SK-MEL-5 (cell line): ENCODE results near the gene ZNF521. TPM values are rescaled to one million over a fixed set of nuclear protein-coding genes. Genes with fewer than 3 reads are reported as not detected.
A peak's percentile ranks its signal among the peaks of the same experiment; 100 is the strongest.

Source experiments
- DNase-seq: peaks from one replicate; pipeline ENCODE4 v3.0.0-alpha.2; 2016; ENCODE audit warnings: low read depth, low spot score
- in situ Hi-C: cut with HindIII; loops from 2 replicates; pipeline ENCODE4 v1.10.0; 2016; ENCODE audit warnings: low sequenced_read_pairs, high pct_unique_total_duplicates, low pct_unique_long_range_greater_than_20kb
- total RNA-seq: library from RNA; depleted of rRNA; stranded (reverse); fragments of >200 nt; shearing (Covaris generic); gene quantifications from 2 replicates; pipeline ENCODE4 v1.2.3, GENCODE V29; 2014

ZNF521 gene
- total RNA-seq, 1 experiment from 2014 or later: 1.9 TPM

- DNase-seq: no peak
- in situ Hi-C loops: no loop called here
These were observed 6.7 kb downstream of the ZNF521 start for GRCh38 chr18:25345081-25345866.

DNA sequence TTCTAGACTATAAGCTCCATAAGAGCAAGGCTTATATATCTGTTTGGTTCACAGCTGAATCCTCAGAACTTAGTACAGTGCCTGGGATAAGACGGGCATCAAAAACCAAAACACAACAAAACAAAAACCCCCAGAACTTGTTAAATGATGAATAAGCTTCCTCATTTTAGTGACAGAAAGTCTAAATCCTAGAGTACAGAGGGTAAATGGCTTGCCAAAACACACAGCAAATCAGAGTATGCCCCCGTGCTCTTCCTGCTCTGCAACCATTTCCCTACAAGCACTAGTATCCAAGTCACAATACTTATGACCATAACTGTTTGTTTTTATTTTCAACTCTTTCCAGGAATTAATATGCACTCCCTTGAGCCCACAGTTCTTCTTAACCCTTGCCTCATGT lies 10.1 kb downstream of the ZNF521 start:
- in situ Hi-C loops: no loop called here
- DNase-seq: no peak

GRCh38 chr18:25340762-25341161 lies 11.2 kb downstream of the ZNF521 start:
- in situ Hi-C loops: no loop called here
- no peak for DNase-seq

DNA sequence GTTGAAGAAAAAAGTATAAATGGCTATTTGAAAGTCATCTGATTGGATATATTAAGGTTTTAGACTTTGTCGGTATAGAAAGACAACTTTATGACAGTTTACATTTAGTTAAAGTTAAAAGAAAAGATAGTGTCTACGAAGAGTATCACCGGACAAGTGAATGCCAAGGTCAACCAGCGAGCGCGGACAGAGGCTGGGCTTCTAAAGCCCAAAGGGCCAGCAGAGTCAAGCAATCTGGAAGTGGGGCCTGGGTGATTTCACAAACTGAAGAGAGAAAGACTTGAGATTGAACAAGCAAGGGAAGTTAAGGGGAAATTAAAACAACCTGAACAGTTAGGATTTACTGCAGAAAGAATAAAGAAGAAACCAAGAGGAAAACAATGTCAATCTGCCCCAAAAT lies 16.3 kb downstream of the ZNF521 start:
- in situ Hi-C loops: no loop called here

GRCh38 chr18:25335062-25335461 lies 16.9 kb downstream of the ZNF521 start:
- in situ Hi-C loops: no loop called here
- DNase-seq: no peak

More for the DNA sequence above, 16.3 kb downstream of the ZNF521 start:
- no peak for DNase-seq

DNA sequence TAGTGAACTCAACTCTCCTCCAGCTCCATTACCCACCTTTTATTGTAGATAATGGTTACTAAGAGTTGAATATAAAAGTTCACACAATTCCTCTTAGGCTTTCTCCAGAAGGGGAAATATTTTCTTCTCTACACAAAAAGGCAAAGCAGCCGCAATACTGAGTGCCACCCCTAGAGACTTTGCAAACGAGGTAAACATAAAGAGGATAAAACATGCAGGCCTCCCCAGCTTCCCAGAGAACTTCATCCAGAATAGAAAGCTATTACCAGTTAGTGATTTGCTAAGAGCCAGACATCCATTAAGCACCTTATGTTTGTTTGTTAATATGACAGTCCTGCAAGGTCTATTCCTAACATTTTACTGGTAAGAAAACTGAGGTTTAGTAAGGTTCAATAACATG lies 17.4 kb downstream of the ZNF521 start:
- no peak for DNase-seq
- in situ Hi-C loops: no loop called here

GRCh38 chr18:25332002-25332401 lies 20.0 kb downstream of the ZNF521 start:
- DNase-seq: no peak
- in situ Hi-C loops: no loop called here

DNA sequence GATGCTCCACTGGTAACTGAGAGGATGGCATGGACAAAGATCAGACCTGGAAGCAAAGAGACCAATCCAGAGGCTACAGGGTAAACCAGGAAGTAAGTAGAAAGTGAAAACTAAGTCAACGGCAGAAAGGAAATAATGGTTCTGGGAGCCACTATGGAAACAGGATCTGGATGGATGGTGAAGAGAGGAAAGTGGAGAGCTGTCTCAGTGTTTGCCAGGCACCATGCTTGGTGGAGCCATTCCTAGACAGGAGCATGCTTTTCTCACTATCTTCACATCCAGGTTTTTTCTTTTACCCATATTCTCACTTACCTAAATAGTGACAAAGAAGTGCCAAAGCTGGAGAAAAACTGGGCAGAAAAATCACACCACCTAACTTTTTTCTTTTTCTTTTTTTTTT lies 22.2 kb downstream of the ZNF521 start:
- peak; percentile 44 for DNase-seq
- in situ Hi-C loops: no loop called here

- DNase-seq: no peak
- in situ Hi-C loops: no loop called here
These were observed 24.4 kb downstream of the ZNF521 start for GRCh38 chr18:25327584-25327983.

GRCh38 chr18:25326361-25326952 lies 25.5 kb downstream of the ZNF521 start:
- in situ Hi-C loops: no loop called here
- no peak for DNase-seq

GRCh38 chr18:25322806-25323205 lies 29.2 kb downstream of the ZNF521 start:
- no peak for DNase-seq
- in situ Hi-C loops: no loop called here

DNA sequence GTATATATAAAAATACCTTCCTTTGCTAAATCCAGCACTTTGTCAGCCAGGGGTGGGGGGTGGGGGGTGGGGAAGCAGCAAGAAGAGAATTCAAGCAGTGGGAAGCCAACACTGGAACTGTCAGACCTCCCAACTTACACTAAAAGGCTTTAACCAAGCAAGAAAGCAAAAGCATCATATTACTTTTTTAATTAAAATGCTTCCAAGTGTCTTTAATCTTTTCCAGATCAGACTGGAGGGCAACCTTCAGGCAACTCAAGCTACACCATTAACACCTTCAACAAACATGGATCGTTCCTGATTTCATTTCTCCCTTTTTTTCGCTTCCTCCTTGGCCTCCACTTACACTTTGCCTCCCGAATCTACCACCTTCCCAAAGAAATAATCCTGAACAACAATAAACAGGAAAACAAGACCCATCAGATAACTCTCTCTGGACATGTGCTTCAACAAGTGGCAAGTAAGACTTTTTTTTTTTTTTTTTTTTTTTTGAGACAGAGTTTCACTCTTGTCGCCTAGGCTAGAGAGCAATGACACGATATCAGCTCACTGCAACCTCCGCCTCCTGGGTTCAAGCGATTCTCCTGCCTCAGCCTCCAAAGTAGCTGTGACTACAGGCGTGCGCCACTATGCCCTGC lies 35.5 kb downstream of the ZNF521 start:
- in situ Hi-C loops: no loop called here

GRCh38 chr18:25314838-25315190 lies 37.2 kb downstream of the ZNF521 start:
- in situ Hi-C loops: no loop called here
- no peak for DNase-seq

More for the DNA sequence above, 35.5 kb downstream of the ZNF521 start:
- DNase-seq: no peak

- in situ Hi-C loops: no loop called here
- DNase-seq: no peak
These were observed 37.7 kb downstream of the ZNF521 start for GRCh38 chr18:25314151-25314837.

- no peak for DNase-seq
- in situ Hi-C loops: no loop called here
These were observed 38.7 kb downstream of the ZNF521 start for GRCh38 chr18:25313268-25313667.

GRCh38 chr18:25310045-25310444 lies 41.9 kb downstream of the ZNF521 start:
- peak; percentile 45 for DNase-seq
- in situ Hi-C loops: no loop called here

DNA sequence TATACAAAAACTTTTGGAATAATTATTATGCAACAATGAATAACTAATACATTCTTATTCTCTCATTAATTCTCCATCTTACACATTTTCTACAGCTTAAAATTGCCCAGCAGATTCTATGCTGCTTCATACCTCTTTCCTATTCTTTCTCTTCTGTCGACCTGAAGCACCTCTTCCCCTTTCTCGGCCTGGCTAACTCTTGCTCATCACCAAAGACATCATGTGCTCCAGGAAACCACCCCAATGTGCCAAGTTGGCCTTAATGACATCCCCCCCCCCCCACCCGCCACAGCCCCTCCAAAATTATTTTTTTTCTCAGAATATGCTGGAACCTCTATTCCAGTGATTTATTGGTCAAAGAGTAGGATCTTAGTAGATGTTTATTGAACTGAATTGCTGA lies 43.6 kb downstream of the ZNF521 start:
- in situ Hi-C loops: no loop called here
- DNase-seq: no peak

GRCh38 chr18:25307192-25307591 lies 44.8 kb downstream of the ZNF521 start:
- in situ Hi-C loops: no loop called here
- no peak for DNase-seq
